HG03571 (cell line): Measurements from ENCODE around the gene CDH12.
"Not testable (repeated sequence)": the region's sequence is repeated elsewhere in the genome, so short reads cannot be mapped to it uniquely, and the experiment has no call there.

ENCODE experiments used
- ATAC-seq: cut with Tn5 transposase; IDR thresholded peaks from one replicate; pipeline ENCODE4 v1.9.1; 2021; ENCODE audit not compliant: unreplicated experiment

The CDH12 gene

DNA sequence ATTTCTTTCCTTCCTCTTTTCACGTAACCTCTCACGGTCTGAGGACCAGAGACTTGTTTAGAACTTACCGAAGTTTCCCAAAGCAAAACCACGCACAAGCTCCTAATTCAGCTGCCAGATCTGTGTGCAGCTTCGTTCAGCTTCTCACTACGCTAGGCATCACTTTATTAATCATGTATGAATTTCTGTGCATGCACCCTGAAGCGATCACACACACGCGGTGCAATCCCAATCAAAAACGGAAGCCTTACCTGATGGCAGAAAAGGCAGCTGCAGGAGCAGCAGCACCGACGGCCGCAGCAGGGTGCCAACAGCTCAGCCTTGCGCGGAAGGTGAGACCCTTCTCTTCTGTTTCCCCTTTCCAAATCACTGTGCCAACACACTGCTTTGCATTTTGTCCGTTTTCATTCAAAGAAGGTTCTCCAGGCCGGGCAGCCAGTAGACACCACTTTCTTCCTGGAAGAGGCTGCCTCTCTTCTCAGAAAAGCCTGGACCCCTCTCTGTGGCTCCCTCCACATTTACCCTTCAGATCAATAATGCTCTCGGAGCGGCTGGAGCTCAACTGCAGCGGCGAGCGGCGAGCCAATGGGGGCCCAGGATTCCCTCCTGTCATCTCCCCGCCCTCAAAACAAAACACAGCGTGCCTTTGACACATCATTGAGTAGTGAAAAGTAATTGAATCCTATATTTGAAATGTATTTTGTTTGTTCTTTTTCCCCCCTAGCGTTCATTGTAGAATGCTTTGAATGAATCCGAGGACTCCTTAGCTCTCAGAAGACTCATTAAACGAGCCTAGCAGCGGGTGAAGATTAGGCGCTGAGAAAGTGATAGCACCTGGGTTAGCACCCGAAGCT lies at the start of gene CDH12:
TSS of gene CDH12 (minus strand) at position 538 of the 854 bp plus-strand sequence.
- ATAC-seq: peak; percentile 56

DNA sequence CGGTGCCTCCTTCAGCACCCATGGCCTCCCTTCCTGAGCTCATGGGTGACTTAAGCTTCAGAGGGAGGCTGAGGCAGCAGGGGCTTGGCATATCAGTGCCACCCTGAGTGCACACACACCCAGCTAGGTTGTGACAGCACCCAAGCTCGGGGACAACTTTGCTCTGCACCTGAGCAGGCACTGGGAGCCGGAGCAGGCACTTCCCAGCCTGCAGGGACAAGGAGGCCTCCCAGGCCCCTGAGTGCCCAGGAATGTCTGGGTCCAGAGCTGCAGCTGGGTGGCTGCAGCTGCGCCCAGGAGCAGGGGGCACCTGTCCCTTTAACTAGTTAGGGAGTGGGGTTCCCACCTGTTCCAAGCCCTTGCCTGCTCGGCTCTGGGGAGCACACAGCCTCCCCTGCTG lies 48.7 kb upstream of the CDH12 start:
- no peak for ATAC-seq

DNA sequence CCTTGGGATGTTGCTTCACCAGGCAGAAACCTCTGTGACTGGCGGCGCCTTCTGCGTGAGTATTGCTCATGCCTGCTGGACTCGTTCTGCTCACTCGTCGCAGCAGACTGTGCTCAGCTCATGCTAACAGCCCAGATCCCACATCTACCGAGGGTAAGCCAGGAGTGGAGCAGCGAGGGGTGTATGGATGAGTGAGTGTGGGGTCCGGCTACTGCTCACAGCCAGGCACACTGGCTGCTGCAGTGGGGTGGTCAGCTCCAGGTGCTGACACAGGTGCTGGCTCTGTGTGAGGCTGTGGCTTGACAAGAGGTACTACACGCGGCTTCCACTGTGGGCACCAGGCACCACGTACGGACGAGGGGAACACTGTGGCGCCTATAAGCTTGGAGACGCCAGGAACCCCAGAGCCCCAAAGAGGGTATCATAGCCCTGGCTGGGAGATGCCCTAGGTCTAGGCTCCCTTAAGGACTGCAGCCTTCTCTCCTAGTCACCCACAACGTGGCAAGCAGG lies 47.7 kb upstream of the CDH12 start:
- no peak for ATAC-seq

DNA sequence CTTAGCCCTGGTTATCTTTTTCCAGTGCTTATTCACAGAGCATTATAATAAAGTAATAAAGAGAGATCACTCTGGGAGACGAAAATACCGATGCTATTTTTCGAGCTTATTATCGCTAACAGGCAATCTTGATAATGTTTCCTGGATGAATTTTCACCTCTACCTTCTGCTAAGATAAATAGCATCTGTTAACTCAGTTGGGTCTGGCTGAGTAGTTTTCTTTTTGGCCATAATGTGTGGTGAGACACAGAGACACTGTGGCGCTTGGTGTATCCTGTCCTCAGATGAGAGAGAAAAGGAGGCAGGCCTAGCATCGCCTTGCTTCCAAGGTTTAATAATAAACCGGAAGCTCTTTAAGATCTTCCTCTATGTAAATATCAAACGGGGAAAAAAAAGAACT lies 46.2 kb upstream of the CDH12 start:
- ATAC-seq: no peak

DNA sequence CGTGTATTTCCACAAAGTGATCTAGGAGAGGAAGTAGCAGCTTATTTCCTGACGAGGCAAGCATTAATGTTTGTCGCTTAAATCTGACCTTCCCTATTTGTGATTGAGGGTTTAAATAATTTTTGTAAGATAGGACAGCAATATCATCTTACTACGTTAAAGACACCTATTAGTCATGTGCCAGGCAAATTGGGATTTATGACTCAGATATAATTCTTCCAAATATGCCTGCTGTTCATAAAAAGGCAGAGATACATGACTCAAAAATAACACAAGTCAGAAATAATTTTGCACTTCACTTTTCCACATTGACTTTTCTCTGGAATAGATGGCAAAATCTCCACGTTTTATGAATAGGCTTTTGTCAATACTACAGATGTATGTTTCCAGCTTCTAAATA lies 43.0 kb upstream of the CDH12 start:
- ATAC-seq: no peak

DNA sequence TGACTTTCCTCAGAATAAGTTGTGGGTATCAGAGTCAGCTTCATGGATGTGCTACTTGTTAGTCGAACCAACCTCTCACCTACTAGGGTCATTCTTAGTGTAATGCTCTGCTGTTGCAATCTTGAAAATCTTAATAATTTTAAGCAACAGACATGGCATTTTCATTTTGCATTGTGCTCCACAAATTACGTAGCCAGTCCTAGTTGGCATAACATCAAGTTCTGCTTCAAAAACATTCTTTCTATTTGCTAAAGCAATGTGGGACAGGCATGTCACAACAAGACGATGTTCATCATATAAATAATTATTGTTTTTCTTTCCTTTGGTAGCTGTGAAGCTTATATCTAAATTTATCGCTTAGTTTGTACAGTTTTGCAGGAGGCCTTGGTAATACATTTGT lies 39.3 kb upstream of the CDH12 start:
- no peak for ATAC-seq

DNA sequence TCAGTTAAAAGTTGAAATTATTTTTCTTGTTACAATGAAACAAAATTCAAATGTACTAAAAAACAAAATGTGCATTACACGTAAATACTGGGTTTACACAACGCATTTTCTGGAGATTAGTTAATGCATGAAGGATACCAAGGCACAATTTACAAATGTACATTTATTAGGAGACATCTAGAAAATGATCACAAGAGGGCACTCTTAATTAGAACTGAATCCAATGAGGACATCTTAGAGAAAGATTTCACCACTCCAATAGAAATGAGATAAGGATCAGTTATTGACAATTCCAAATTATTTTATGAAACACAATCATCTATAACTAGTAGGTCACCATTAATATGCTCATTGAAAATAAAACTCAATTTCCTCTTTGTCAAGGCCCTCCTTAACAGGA lies 36.6 kb upstream of the CDH12 start:
- ATAC-seq: no peak

DNA sequence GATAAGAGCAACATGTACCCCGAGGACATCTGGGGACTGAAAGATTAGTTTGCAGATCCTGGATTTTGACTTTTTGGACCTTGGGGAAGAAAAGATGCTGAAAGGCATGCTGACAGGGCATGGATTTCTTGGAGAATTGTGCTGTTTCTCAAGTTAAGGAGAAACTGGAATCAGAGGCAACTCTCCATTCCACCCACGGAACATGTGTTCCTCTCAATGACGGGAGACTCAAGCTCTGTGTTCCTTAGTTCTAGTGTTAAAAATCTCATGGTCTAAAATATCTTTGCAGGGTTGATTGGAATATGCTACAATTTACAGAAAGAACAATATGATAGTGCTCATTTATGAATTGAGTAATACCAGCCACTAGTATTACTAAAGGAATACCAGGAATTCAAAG lies 34.4 kb upstream of the CDH12 start:
- no peak for ATAC-seq

DNA sequence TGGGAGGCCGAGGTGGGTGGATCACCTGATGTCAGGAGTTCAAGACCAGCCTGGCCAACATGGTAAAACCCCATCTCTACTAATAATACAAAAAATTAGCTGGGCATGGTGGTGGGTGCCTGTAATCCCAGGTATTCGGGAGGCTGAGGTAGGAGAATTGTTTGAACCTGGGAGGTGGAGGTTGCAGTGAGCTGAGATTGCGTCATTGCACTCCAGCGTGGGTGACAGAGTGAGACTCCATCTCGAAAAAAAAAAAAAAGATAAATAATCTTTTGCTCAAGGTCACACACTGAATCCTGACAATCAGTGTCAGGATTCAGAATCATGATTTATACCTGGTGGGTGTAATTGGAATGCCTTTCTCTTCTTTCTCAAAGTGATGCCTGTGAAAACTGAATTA lies 5.8 kb upstream of the CDH12 start:
- ATAC-seq: not testable (repeated sequence)

DNA sequence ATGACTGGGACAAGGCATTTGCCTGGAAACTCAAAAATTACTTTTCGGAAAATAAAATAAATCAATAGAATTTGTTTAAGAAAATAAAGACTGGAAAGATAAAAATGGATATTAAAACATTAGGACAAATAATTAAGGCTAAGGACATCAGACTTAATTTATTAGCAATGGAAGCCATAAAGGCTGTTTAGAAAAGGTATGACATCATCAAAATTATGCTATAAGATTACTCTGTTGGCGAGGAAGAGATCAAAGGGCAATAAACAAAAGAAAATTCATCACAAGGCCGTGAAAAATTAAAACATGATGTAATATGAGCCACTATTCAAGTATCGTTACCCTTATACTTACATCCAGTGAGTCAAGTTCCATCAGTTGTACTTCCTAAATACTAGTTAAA lies 2.7 kb upstream of the CDH12 start:
- ATAC-seq: no peak

DNA sequence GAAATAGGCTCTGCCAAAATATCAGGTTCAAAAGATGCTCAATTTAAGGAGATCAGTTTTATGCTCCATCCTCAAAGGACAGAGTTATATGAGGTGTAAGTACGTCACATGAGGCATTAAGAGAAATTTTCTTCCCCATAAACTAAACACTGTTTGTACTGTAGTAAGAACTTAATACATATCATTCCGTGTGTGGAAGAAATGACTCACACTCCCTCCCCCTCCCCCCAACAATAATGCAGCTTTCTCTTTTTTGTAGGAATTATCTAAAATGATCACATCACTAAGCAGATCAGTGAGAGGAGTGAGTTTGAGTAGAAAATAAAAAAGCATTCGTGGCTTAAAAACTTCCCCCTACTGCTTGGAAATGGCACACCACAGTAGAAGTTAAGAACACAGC lies 2.2 kb downstream of the CDH12 start:
- ATAC-seq: no peak

DNA sequence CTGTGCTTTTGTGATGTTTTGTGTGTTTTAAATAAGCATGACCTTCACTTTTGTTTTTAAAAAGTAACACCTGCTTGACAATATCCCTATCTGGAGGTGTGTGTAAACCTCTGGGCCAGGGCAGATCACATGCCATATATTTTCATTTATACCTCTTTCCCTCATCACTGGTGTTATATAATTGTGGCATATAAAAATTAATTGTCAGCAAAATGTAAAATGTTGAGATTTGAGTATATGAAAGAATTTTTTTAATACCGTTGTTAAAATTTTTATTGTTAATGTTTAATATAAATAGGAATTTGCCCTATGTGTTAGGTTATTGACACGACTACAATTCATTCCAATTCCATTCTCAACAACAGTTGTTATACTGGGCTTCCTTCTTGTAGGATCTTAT lies 6.5 kb downstream of the CDH12 start:
- ATAC-seq: no peak

DNA sequence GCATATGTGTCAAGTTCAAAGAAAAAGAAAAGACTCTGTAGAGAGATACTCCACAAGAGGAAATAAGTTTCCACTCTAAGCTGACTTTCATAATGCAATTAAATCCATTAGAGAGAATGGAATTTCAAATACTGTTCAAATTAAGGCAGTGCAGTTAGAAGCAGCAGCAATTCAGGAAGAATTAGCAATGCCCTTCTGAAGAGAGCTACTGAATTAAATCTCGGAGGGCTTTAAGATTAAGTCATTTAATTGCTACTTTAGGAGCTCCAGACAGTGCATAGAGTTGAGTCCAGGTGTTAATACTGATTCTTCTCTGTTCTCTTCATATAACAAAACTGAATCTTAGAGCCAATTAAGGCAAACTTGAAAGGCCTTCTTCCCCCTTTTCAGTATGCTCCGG lies 8.5 kb downstream of the CDH12 start:
- no peak for ATAC-seq

DNA sequence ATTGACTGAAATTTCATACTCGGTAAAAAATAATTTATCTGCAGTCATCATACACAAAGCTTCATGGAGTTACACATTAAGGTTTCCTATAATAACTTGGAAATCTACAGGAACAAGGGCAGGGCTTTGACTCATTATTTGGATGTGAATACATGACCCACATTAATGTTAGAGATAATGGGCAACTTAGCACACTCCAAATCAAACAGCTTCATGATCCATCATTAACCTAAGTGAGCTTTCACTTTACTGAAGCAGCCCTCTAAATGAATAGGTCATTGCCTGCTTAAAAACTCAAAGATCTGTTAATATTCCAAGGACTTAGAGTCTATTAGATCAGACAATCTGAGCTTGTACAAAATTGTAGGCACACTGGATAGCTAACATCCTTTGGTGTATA lies 9.0 kb downstream of the CDH12 start:
- ATAC-seq: no peak

DNA sequence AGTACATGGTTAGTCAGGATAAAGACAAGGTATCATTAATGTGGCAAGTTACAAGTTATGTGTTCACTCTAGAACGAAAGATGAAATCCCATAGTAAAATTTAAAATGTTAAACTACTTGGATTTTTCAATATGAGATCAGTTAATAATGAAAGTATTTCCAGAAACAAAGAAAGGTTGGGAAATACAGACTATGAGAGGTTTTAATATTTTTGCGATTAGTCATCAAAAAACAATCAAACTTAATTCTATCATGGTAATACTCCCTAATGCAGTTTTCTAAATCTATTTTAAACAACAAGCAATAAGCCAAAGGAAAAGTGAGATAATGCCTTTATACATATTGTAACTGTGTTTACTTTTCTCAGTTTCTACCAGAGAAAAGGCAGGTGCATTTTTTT lies 10.6 kb downstream of the CDH12 start:
- no peak for ATAC-seq

DNA sequence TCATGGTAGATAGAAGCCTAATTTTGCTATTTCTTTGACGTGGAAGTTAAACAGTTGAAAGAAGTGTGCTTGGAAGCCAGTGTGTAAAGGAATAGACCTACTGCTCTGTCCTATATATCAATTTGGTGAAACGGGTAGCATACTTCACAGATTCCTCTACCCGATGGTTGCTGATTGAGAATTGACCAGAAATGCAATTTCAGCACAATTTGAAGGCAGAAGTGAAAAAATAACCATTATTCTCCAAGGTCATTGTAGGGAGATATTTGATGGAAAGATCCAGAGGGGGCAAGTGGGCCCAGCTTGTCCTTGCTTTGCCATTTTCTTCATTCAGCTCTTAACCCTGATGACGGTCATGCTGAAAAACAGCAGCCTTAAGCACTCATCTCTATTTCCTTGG lies 15.3 kb downstream of the CDH12 start:
- no peak for ATAC-seq

DNA sequence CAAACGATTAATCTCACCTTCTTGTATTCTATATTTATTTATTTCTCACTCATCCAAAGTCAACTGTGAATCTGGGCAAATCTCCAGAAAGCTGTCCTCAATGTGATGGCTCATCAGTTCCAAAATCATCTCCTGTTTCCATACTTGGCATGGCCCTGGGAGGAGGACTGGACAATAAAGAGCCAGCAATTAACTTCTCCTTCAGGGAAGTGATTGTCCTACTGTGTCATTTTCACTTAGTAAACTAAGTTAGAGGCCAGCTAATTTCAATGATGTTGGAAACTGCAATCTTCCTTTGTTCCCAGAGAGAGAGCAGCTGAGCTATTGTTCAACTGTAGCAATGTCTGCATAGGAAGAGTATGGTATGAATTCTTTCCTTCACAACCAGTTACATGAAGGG lies 17.5 kb downstream of the CDH12 start:
- ATAC-seq: no peak

DNA sequence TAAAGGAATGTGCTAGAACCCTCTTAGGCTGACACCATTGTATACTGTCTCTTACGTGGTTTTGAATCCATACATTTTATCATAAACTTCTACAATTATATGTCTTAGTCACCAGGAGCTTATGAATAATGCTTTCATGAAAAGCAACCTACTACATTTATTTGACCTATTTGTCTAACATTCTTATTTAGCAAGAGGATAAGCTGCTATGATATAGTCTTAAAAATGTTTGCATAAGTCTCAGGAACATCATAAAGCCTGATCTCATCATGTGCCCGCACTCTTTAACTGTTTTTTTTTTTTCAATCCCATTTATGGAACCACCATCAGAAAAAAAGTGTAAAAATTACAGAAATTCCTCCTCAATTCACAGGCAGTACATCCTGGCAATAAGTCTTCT lies 59.7 kb downstream of the CDH12 start:
- ATAC-seq: no peak

DNA sequence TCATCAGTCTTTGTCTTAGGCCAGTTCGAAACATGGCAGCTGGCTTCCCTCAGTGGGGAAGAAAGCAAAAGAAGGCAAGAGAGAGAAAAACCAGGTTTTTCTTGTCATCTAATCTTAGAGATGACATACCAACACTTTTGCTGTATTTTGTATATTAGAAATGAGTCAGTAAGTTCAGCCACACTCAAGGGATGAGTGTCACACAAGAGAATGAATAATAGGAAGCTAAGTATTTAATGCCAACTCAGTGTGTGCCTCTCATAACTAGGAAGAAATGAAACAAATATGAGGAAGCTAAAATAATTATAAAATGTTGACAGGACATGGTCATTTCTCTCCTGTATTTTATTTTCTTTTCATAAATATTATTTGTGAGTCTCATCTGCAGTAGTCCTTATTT lies 65.3 kb downstream of the CDH12 start:
- no peak for ATAC-seq

DNA sequence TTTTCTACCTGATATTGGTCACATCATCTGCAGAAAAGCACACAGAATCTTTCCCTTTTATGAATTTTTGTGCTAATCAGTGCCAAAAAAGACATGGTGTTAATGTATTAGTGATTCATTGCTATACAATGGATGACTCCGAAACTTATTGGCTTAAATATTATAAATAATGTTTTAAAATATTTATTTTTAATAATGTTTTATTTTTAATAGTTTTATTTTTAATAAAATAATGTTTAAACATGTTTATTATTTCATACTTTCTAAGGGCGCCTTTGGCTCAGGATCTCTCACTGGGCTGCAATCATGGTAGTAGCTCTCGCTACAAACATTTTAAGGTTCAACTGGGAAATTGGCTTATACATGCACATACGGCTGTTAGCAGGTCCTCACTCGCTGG lies 65.7 kb downstream of the CDH12 start:
- no peak for ATAC-seq

DNA sequence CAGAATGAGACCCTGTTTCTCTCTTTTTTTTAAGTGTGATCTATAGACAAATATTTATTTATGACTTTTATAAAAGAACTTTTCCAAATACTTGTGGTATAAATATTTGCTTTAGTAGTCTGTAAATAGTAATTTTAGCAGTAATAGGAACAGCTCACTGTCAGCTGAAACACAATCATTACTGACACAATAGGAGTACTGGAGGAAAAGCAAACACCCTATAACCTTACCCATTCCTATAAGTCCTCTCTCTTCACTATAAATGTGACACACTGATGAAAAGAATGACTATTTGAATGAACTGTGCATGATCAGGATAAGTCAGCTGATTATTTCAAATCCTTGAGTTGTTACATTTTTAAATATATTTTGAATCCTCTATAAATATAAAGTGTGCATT lies 72.4 kb downstream of the CDH12 start:
- ATAC-seq: no peak

DNA sequence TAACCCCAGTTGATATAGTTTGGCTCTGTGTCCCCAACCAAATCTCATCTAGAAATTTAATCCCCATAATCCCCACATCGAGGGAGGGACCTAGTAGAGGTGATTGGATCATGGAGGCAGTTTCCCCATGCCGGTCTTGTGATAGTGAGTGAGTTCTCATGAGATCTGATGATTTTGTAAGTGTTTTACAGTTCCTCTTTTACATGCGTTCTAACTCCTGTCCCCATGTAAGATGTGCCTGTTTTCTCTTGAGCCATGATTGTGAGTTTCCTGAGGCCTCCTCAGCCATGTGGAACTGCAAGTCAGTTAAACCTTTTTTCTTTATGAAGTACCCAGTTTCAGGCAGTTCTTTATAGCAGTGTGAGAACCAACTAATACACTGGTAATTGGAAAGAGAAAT lies 73.6 kb downstream of the CDH12 start:
- no peak for ATAC-seq

DNA sequence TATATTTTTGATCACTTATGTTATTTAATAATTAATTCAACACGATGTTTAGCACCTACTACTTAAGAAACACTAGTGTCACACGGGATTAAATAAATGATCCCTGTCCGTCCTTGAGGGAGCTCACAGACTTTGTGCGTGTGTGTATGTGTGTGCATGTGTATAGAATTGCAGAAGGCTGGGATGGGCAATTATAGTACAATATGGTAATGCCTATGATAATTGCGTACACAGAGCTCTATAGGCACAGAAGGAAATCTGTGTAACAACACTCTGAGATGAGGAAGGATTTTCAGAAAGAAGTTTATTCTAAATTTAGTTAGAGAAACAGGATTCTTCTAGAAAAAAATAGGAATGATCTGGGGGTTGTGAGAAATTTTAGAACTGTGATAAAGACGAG lies 76.9 kb downstream of the CDH12 start:
- ATAC-seq: no peak
